ENCODE results near the gene VN1R4. TPM values are rescaled to one million over a fixed set of nuclear protein-coding genes. Genes with fewer than 3 reads are reported as not detected.

VN1R4 gene
- total RNA-seq, 1 experiment from 2014 or later: not detected

Other genes starting within 250 kb of the VN1R4 start
- not detected in 2 replicates for gene ERVV-2, start 223.0 kb downstream of the VN1R4 start, total RNA-seq (2014; rRNA removed; shearing (Covaris generic))
- gene ZNF160, start 164.3 kb downstream of the VN1R4 start, total RNA-seq (2014; rRNA removed; shearing (Covaris generic)): 11.9 and 14.9 TPM in 2 replicates
- gene ZNF415, start 134.8 kb downstream of the VN1R4 start, total RNA-seq (2014; rRNA removed; shearing (Covaris generic)): not detected in 2 replicates
- gene ZNF347, start 108.7 kb downstream of the VN1R4 start, total RNA-seq (2014; rRNA removed; shearing (Covaris generic)): 1.3 and 2.0 TPM in 2 replicates
- gene ZNF665, start 74.4 kb downstream of the VN1R4 start, total RNA-seq (2014; rRNA removed; shearing (Covaris generic)): not detected in 2 replicates
- not detected in 2 replicates for gene ZNF677, start 12.8 kb downstream of the VN1R4 start, total RNA-seq (2014; rRNA removed; shearing (Covaris generic))
- not detected in 2 replicates for gene VN1R2, start 9.4 kb downstream of the VN1R4 start, total RNA-seq (2014; rRNA removed; shearing (Covaris generic))
- gene ZNF845, start 66.0 kb upstream of the VN1R4 start, total RNA-seq (2014; rRNA removed; shearing (Covaris generic)): 7.4 and 8.8 TPM in 2 replicates
- 0.06 and 1.4 TPM in 2 replicates for gene ZNF525, start 98.0 kb upstream of the VN1R4 start, total RNA-seq (2014; rRNA removed; shearing (Covaris generic))
- gene ZNF765, start 127.4 kb upstream of the VN1R4 start, total RNA-seq (2014; rRNA removed; shearing (Covaris generic)): 8.6 and 10.7 TPM in 2 replicates
- gene ZNF761, start 164.3 kb upstream of the VN1R4 start, total RNA-seq (2014; rRNA removed; shearing (Covaris generic)): 7.5 and 10.5 TPM in 2 replicates
- gene ZNF813, start 200.0 kb upstream of the VN1R4 start, total RNA-seq (2014; rRNA removed; shearing (Covaris generic)): not detected in 2 replicates